Right lobe of liver (tissue), 6 donors: Measurements from ENCODE around the gene ENTPD1. TPM values are rescaled to one million over a fixed set of nuclear protein-coding genes. Genes with fewer than 3 reads are reported as not detected.

ENCODE experiments used
- ATAC-seq, 4 donors: fragments of 200-7000 bp; cut with Tn5 transposase; one replicate each; pipeline ENCODE4 v1.9.1; 2020; ENCODE audit warnings: mild to moderate bottlenecking in 4 of 4, moderate library complexity in 4 of 4
- DNase-seq, 3 donors: peaks; one replicate each; pipeline ENCODE4 v3.0.0-alpha.2; 2020
- H3K27ac ChIP-seq, 3 donors: fragments of 200-600 bp; one replicate each; pipeline ENCODE4 v1.8.0; 2022
- H3K27me3 ChIP-seq, 2 donors: fragments of 200-600 bp; one replicate each; pipeline ENCODE4 v1.8.0; 2022
- H3K36me3 ChIP-seq, 4 donors: fragments of 200-600 bp; sonication (generic) in 1 of 4; one replicate each; pipeline versions ENCODE4 v1.5.1 to v1.8.0; 2017 to 2022; ENCODE audit warnings: control low read depth in 1 of 4
- H3K4me1 ChIP-seq, 4 donors: fragments of 200-600 bp; sonication (generic) in 1 of 4; one replicate each; pipeline versions ENCODE4 v1.5.1 to v1.8.0; 2017 to 2022; ENCODE audit warnings: control low read depth in 1 of 4
- H3K4me3 ChIP-seq, 3 donors: fragments of 200-600 bp; one replicate each; pipeline ENCODE4 v1.8.0; 2022
- H3K9me3 ChIP-seq, 4 donors: fragments of 200-600 bp; sonication (generic) in 1 of 4; one replicate each; pipeline versions ENCODE4 v1.5.1 to v1.8.0; 2017 to 2022; ENCODE audit warnings: control low read depth in 1 of 4
- POLR2A ChIP-seq: fragments of 450-650 bp; IDR thresholded peaks from one replicate; pipeline ENCODE4 v1.6.1; 2017; ENCODE audit warnings: antibody characterized with exemption, mild to moderate bottlenecking
- WGBS: methylation state at CpG from one replicate; pipeline ENCODE4 v1.1.6; 2018; ENCODE audit warnings: low coverage, low lambda C conversion rate; ENCODE audit not compliant: insufficient coverage; ENCODE audit errors: missing lambda C conversion rate; 5-methylcytosine and 5-hydroxymethylcytosine counted together
- intact Hi-C, 2 donors: fragments of 100-400 bp; cut with DNase I; formaldehyde crosslinking; loops; one replicate each; pipeline versions ENCODE4 v1.11.2 to v1.14.1; 2022
- total RNA-seq, 6 experiments: library from RNA; depleted of rRNA in 2 of 6; stranded (reverse); fragments of >200 nt in 2 of 6; fragmentation: NEBNext Ultra II Directional in 3 of 6; extraction: Animal tissue kit (Norgen Biotek cat#: 25700) in 3 of 6; gene quantifications; one replicate each; pipeline versions ENCODE4 v1.1.0 to v1.2.4, GENCODE V29; 2016 to 2023
- TF ChIP-seq, protein P1 (sequence below), 4 donors: fragments of 200-600 bp in 3 of 4; fragments of 450-650 bp in 1 of 4; IDR thresholded peaks; one replicate each; pipeline versions ENCODE4 v1.5.1 to v1.8.0; 2016 to 2022; ENCODE audit warnings: antibody characterized with exemption in 4 of 4, mild to moderate bottlenecking in 2 of 4
- donor health status: DM: no; HTN: yes; CAD: no.
- donor health status: DM: no; HTN: no; CAD: no.
- donor health status: DM: no; HTN: no; CAD: no.
- donor health status: DM: no; HTN: yes; CAD: no.
- donor health status: DM: no; HTN: yes; CAD: no.

The ENTPD1 gene
- total RNA-seq, 6 experiments from 2014 or later: 1.8 to 4.7 (median 3.6) TPM

DNA sequence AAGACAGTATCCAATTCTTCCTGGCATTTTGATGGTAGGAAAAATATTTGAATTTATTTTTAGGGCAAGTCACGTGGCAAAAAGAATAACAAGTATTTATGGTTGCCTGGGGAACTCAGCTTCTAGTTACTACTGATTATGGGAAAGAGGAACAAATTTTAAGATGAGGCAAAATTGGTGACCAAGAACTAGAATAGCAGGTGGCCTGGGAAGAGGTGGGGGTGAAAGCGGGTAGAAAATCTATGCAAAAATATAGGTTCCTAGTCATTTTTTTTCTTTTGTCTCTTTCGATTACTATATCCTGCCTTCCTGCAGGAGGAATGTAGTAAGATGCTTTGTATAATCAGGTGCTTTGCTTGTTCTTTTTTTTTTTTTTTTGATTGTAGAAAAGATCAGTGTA, 27.8 kb downstream of the ENTPD1 start:
- H3K36me3 ChIP-seq: no peaks in the 10 kb centered on the region
- H3K27ac ChIP-seq: no peak overlapping the region
- H3K9me3 ChIP-seq: no peaks in the 10 kb centered on the region
- intact Hi-C loops: no loop called here
- TF ChIP-seq, protein P1, sequence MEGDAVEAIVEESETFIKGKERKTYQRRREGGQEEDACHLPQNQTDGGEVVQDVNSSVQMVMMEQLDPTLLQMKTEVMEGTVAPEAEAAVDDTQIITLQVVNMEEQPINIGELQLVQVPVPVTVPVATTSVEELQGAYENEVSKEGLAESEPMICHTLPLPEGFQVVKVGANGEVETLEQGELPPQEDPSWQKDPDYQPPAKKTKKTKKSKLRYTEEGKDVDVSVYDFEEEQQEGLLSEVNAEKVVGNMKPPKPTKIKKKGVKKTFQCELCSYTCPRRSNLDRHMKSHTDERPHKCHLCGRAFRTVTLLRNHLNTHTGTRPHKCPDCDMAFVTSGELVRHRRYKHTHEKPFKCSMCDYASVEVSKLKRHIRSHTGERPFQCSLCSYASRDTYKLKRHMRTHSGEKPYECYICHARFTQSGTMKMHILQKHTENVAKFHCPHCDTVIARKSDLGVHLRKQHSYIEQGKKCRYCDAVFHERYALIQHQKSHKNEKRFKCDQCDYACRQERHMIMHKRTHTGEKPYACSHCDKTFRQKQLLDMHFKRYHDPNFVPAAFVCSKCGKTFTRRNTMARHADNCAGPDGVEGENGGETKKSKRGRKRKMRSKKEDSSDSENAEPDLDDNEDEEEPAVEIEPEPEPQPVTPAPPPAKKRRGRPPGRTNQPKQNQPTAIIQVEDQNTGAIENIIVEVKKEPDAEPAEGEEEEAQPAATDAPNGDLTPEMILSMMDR (IDR thresholded peaks at IDR 0.05): no peak
- no peak for TF ChIP-seq POLR2A
- 54% methylated on average over 3 of the region's 3 CpGs for WGBS
- ATAC-seq: no peak
- H3K27me3 ChIP-seq: no peaks in the 10 kb centered on the region
- no peaks in the 10 kb centered on the region for H3K4me1 ChIP-seq
- DNase-seq: no peak
- no peak overlapping the region for H3K4me3 ChIP-seq

DNA sequence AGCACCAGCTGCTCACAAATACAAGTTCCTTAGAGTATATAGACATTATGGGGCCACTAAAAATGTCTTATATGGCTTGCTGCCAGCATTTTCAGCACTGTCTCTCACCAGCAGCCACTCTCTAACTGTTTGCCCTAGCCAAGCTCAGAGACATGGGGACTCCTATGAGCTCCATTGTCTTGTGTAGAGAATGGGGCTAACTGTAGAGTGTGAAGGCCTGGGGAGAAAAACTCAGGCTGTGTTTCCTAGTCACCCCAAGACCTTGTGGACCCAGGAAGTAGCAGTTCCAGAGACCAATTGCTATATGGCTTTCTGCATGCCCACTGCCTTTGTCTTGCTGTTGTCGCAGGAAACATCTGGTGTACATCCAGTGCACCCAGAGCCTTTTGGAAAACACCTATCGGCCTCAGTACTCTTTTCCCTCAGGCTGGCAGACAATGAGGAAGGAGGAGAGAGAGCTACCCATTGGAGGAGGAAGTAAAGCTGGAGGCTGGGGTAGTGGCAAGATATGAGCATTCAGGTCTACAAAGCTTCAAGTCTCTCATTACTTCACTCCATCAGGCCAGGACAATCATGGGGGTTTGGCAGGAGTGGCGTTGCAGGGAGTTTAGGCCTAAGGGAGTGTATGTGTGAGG, 28.4 kb downstream of the ENTPD1 start:
- intact Hi-C loops: no loop called here
- ATAC-seq (peak in 2 of 4 donors; percentile 12 to 24), DNase-seq (no peak)
- Histone ChIP-seq H3K4me3 (no peak overlapping the region), H3K9me3 (no peaks in the 10 kb centered on the region), H3K36me3 (no peaks in the 10 kb centered on the region), H3K4me1 (no peaks in the 10 kb centered on the region), H3K27ac (no peak overlapping the region), H3K27me3 (no peaks in the 10 kb centered on the region)
- 90% methylated on average over 3 of the region's 3 CpGs for WGBS
- TF ChIP-seq POLR2A: no peak
- TF ChIP-seq, protein P1 (IDR thresholded peaks at IDR 0.05): no peak

DNA sequence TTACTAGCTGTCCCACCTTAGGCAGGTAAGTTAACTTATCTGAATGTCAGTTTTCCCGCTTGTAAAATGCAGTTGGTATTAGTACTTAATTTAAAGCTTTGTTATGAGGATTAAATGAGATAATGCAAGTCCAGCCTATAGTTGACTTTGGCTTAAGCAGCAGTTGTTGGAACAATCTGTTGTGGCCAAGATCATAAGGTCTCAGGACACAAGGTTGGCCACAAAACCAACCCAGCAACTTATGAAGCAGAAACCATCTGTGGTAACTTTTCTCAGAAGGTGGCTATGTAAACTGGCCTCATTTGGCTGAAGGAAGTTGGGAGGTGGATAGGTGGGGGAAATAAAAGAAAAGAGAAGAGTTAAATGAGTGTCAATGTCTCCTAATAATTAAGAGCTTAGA, 29.4 kb downstream of the ENTPD1 start:
- no peaks in the 10 kb centered on the region for H3K27me3 ChIP-seq
- no peaks in the 10 kb centered on the region for H3K4me1 ChIP-seq
- H3K4me3 ChIP-seq: no peak overlapping the region
- H3K27ac ChIP-seq: no peak overlapping the region
- no peak for ATAC-seq
- no peaks in the 10 kb centered on the region for H3K9me3 ChIP-seq
- H3K36me3 ChIP-seq: no peaks in the 10 kb centered on the region
- intact Hi-C loops: no loop called here
- 80% methylated on average over 1 of the region's 1 CpG for WGBS
- DNase-seq: no peak
- TF ChIP-seq, protein P1 (IDR thresholded peaks at IDR 0.05): no peak
- no peak for TF ChIP-seq POLR2A

DNA sequence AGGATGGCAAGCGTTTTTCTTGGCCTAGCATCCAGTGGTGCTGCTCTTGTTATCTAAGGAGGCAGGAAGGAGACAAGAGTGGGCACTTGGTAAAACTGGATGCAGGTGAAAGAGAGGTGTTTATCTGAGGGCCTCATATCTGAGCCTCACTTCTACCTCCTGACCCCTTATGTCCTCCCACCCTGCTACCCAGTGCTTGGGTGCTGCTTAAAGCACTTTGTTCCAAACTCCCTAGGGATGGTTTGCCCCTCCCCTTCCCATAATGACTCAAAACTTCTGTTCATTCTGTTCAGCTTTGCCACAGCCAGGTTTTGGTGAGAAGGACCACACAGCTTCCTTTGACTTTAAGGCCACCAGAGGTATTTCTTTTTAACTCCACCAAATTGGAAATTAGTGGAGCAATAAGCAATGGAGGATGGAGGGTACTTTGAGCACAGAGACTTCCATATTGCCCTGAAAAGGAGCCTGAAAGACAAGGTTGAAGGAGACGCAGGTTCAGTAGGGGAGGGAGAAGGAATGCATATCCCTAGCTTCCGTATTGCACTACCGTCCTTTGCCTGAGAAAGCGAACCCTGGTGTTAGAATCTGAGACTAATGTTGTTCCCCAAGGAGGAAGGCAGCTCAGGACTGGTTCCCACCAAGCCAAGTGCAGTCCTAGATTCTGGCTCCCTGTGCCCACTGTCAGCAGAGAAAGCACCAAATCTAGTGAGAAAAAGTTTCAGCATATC, 30.1 kb downstream of the ENTPD1 start:
- no peak for DNase-seq
- 87% methylated on average over 5 of the region's 5 CpGs for WGBS
- Histone ChIP-seq H3K4me3 (no peak overlapping the region), H3K27ac (no peak overlapping the region), H3K27me3 (no peaks in the 10 kb centered on the region), H3K9me3 (no peaks in the 10 kb centered on the region), H3K36me3 (no peaks in the 10 kb centered on the region), H3K4me1 (no peaks in the 10 kb centered on the region)
- intact Hi-C loops: no loop called here
- no peak for ATAC-seq
- TF ChIP-seq POLR2A: no peak
- TF ChIP-seq, protein P1 (IDR thresholded peaks at IDR 0.05): no peak
